GM18519 (cell line): ENCODE results near the gene AGBL3.
A peak's percentile ranks its signal among the peaks of the same experiment; 100 is the strongest.
"Not testable (repeated sequence)": the region's sequence is repeated elsewhere in the genome, so short reads cannot be mapped to it uniquely, and the experiment has no call there.

Experiments used
- ATAC-seq: cut with Tn5 transposase; IDR thresholded peaks from one replicate; pipeline ENCODE4 v1.9.1; 2021; ENCODE audit warnings: mild to moderate bottlenecking, moderate library complexity; ENCODE audit not compliant: unreplicated experiment, low FRiP score

Gene AGBL3

DNA sequence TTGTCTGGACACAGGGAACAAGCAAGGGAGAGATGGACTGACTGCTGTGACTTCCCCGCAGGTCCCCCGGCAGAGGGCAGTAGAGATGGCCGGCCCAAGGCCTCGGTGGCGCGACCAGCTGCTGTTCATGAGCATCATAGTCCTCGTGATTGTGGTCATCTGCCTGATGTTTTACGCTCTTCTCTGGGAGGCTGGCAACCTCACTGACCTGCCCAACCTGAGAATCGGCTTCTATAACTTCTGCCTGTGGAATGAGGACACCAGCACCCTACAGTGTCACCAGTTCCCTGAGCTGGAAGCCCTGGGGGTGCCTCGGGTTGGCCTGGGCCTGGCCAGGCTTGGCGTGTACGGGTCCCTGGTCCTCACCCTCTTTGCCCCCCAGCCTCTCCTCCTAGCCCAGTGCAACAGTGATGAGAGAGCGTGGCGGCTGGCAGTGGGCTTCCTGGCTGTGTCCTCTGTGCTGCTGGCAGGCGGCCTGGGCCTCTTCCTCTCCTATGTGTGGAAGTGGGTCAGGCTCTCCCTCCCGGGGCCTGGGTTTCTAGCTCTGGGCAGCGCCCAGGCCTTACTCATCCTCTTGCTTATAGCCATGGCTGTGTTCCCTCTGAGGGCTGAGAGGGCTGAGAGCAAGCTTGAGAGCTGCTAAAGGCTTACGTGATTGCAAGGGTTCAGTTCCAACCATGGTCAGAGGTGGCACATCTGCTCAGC lies 178.2 kb downstream of the AGBL3 start:
- no peak for ATAC-seq

DNA sequence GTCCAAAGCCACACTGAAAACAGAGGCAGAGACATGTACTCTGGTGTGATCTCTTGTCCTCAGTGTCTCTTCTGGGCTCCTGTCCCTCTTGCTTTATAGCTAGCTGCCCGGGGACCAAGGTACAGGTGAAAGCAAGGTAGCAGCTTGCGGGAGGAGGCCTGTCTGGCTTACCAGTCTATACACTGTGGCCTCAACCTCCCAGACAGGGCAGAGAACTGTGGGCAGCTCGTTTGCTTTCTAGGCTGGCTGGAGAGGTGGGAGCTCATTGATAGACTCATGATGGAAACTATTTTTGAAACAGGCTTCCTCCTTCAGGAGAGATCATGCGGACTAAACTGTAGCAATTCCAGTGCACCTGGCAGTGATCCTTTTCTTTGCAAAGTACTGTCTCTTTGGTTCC lies 179.6 kb downstream of the AGBL3 start:
- ATAC-seq: no peak

GRCh38 chr7:135166338-135166990 lies 180.2 kb downstream of the AGBL3 start:
- no peak for ATAC-seq

GRCh38 chr7:135167365-135167917 lies 181.1 kb downstream of the AGBL3 start:
- no peak for ATAC-seq

DNA sequence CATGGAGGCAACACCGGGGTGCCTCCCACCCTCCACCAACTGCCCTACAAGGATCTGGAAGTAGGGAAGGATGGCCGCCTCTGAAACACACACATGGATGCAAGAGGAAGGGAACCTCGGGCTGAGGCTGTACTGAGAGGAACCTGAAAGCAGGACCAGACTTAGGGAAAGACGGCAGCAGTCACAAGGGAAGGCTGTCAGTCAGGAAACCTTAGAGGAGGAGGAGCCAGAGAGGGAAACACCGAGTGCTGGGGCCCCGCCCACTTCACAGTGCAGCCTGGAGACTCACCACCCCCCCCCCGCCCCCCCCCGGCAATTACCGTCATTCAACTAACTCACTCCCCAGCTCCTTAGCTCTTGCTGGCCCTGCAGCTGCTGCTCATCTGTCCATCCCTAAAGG lies 181.7 kb downstream of the AGBL3 start:
- no peak for ATAC-seq

DNA sequence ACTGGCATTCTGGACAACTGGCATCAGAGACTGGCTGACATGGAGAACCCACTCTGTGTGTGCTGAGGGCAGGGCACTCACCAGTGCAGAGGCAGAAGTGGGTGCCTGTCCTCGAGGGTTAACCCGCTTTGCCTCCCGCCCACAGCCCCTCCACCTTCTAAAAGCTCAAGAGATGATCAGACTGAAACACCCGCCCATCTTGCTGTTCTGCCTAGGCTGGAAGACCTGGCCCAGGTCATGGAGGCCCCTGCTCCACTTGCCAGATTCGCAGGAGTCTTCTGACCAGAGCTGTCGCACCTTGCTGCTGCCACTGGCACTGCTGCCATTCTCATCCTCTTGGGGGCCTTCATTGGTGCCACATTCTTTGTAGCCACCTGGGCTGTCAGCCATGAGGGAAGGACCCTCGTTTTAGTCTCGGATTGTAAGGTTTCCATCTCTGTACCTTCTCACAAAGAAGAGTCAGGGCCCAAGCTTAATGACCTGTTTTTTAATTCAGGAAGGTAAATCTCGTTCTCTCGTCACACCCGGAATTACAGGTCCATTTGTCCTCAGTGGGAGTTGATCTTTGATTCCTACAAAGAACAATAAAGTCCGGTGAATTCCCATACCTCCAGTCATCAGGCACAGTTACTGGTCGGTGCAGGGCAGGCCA lies 182.3 kb downstream of the AGBL3 start:
- ATAC-seq: no peak

DNA sequence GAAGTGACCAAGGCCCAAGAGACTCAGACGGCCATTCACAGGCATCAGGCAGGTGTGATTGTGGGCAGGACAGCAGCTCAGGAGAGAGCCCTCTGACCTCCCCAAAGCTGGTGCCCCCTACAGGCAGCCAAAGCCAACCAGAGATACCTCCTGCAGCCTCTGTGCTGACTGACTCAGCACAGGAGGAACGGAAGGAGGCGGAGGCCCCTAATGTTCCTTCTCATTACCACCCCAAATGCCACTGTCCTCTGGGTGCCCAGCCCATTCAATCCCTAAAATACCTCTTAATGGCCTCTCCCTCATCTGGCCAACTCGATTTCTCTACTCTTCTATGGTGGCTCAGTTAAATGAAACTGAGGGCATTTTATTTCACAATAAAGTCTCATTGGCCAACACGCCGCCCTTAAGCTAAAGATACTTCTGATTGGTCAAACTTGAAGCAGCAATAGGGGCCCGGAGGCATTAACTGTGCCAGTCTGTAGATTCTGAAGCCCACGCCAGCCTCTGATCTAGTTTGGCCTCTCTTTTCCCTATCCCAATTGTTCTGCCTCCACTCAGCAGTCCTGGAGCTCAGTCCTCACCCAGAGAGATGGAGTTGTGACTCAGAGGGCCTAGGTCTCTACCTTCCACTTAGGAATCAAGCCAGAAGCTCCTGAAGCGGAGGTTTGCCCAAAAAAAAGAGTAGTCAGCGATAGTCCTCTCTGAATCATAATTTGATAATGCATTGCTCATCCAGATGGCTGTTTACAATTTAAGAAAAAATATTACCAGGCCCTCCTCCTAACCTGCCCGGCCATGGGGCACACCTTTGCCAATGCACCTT lies 183.0 kb downstream of the AGBL3 start:
- ATAC-seq: peak; percentile 35

- peak; percentile 13 for ATAC-seq
Observed at GRCh38 chr7:135169964-135170273, 183.6 kb downstream of the AGBL3 start.

DNA sequence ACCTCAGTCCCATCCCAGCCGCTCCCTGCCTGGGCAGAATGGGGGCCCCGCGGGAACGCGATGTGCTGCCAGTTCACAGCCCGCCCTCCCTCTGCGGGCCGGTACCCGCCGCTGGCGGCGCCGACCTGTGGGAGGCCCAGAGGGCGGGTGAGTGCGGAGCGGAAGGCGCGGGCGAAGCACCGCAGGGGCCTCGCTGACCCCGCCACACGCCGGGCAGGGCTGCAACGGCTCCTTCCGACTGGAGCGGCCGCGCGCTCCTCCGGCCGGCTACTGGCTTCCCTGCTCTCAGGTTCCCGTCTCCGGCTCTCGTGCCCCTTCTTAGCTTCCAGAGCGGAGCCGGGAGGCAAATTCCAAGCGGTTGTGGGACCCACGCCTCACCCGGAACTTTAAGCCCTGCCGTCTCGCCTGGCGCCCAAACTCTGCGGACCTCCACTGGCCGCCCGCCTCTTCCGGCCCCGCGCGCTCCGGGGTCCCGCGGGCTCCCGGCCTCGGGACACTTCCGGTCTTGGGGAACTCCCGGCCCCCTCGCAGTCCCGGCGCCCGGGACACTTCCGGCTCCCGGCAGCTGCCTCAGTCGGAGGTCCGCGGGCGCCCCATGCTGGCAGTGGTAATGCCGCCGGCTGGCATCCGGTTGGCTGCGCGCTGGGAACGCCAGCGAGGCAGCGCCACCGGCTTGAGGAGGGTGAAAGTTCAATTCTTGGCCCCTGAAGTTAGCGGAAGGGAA lies 184.1 kb downstream of the AGBL3 start, which contains the start of gene CYREN:
Gene CYREN (minus strand): TSS at position 434 of the 724 bp plus-strand sequence. CDS start 1,785 bp downstream, outside the sequence.
- ATAC-seq: peak; percentile 64

DNA sequence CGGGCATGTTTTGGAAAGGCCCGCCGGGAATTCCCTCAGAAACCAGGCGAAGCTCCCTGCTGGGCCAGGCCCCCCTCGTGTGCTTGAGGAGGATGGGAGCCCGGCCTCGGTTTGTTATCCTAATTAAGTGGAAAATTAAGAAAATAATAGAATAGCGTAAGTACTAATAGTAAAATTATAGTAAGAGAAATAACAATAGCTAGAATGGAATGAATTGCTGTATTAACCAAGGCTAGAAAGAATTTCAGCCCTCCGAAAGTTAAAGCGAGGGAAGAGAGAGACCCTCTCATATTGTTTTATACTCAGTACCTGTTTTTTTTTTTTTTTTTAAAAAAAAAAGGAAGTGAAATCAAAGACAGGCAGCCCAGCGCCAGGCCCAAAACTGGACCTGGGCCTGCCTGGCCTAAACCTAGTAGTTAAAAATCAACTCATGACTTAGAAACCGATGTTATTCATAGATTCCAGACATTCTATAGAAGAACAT lies 184.7 kb downstream of the AGBL3 start:
- not testable (repeated sequence) for ATAC-seq

GRCh38 chr7:135171581-135172291 lies 185.4 kb downstream of the AGBL3 start:
- ATAC-seq: not testable (repeated sequence)

DNA sequence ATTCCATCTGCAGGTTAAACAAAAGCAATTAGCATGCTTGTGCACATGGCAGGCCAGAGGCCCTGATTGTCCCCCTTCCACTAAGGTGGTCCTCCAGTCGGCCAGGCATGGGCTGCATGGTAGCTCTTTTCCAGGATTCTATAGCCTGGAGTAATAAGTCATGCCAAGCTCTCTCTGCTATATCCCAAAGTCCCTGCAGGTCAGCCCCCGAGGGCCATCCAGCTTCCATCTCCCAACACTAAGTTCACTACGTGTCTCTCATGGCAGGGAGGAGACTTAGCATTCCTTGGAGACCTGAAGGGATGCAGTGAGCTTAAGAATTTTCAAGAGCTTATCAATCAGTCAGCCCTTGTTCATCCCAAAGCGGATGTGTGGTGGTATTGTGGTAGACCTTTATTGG lies 187.6 kb downstream of the AGBL3 start:
- not testable (repeated sequence) for ATAC-seq

- ATAC-seq: no peak
Observed at GRCh38 chr7:135174941-135175340, 188.6 kb downstream of the AGBL3 start.

DNA sequence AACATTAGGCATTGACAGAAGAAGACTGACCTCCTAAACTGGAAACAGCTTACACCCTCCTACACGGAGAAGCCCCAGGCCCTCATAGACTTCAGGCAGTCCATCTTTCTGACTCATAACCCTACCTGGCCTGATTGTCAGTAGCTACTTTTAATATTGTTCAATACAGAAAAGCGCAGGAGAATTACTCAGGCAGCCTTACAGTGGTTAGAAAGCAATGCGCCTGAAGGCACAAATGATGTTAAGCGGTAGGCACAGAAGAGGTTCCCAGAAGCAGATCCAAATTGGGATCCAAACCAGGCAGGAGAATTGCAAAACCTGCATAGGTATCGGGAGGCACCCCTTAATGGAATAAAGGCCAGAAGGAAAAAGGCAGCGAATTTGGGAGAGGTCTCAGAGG lies 189.6 kb downstream of the AGBL3 start:
- ATAC-seq: no peak

- ATAC-seq: no peak
Observed at GRCh38 chr7:135177028-135177696, 190.9 kb downstream of the AGBL3 start.

GRCh38 chr7:135178364-135178763 lies 192.1 kb downstream of the AGBL3 start:
- no peak for ATAC-seq

GRCh38 chr7:135179321-135179925 lies 193.1 kb downstream of the AGBL3 start:
- ATAC-seq: no peak

DNA sequence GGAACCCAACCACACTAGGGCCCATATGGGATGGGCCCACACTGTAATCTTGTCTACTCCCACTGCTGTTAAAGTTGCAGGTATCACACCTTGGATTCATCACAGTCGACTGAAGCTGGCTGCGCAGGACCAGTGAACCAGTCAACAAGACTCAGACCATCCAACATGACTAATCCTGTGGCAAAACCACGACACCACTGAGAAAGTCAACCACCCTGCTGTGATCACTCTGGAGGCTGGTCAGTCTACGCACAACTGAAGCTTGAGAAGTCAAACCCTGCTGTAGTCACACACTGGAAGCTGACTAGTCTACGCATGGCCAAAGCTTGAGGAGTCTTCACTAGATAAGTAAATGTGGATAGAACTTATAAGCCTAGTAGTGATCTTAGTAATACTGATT lies 193.8 kb downstream of the AGBL3 start:
- ATAC-seq: no peak
